ENCODE data around the gene HDDC2. TPM values are rescaled to one million over a fixed set of nuclear protein-coding genes. Genes with fewer than 3 reads are reported as not detected.

The HDDC2 gene
- polyA plus RNA-seq, 1 donor from 2014 or later = 75.2 TPM

DNA sequence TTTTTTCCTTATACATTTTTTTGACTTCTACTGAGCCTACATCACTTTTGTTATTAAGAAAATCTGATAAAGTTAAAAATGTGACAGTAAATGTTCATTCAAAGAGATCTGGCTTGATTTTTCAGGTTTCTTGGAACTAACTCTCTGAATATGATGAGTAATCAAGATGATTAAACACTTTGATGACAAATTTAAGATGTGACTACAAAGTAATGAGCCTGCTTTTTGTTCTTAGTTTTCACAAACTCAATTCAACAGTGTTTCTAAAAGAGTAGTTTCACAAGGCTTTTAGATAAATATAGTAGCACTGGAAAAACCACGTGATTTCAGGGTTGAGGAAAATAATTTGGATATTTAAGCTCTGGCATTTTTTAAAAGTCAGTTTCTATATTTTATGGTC lies 37.9 kb upstream of the HDDC2 start:
- Histone ChIP-seq H3K36me3 (ENCODE audit: insufficient read depth, low read length) (no peaks in the 10 kb centered on the region), H3K9me2 (ENCODE audit: insufficient read depth, low read length) (no peaks in the 10 kb centered on the region), H3K4me2 (ENCODE audit: low read length) (no peak overlapping the region), H4K20me1 (ENCODE audit: insufficient read depth) (no peaks in the 10 kb centered on the region), H3K79me2 (replicated peaks; ENCODE audit: insufficient read depth, low read length) (no peaks in the 10 kb centered on the region), H3F3A (ENCODE audit: insufficient read depth, low read length, poor library complexity, severe bottlenecking) (no peaks in the 10 kb centered on the region), H3K27me3 (ENCODE audit: insufficient read depth, low read depth, low read length) (no peaks in the 10 kb centered on the region), H3K9me3 (ENCODE audit: low read length) (no peaks in the 10 kb centered on the region), H3K27ac (ENCODE audit: low read length) (no peak overlapping the region), H3K9ac (ENCODE audit: low read length) (no peak overlapping the region), H2AFZ (ENCODE audit: low read depth, low read length) (no peak overlapping the region), H3K4me3 (ENCODE audit: low read length) (no peak overlapping the region)
- no peak for TF ChIP-seq EP300 (conservative IDR thresholded peaks at IDR 0.05; ENCODE audit: poor library complexity, severe bottlenecking)
- TF ChIP-seq TAF1 (IDR thresholded peaks at IDR 0.05; ENCODE audit: low read depth) = no peak
- TF ChIP-seq SMC3 (conservative IDR thresholded peaks at IDR 0.05; ENCODE audit: poor library complexity) = no peak
- TF ChIP-seq, protein P1, sequence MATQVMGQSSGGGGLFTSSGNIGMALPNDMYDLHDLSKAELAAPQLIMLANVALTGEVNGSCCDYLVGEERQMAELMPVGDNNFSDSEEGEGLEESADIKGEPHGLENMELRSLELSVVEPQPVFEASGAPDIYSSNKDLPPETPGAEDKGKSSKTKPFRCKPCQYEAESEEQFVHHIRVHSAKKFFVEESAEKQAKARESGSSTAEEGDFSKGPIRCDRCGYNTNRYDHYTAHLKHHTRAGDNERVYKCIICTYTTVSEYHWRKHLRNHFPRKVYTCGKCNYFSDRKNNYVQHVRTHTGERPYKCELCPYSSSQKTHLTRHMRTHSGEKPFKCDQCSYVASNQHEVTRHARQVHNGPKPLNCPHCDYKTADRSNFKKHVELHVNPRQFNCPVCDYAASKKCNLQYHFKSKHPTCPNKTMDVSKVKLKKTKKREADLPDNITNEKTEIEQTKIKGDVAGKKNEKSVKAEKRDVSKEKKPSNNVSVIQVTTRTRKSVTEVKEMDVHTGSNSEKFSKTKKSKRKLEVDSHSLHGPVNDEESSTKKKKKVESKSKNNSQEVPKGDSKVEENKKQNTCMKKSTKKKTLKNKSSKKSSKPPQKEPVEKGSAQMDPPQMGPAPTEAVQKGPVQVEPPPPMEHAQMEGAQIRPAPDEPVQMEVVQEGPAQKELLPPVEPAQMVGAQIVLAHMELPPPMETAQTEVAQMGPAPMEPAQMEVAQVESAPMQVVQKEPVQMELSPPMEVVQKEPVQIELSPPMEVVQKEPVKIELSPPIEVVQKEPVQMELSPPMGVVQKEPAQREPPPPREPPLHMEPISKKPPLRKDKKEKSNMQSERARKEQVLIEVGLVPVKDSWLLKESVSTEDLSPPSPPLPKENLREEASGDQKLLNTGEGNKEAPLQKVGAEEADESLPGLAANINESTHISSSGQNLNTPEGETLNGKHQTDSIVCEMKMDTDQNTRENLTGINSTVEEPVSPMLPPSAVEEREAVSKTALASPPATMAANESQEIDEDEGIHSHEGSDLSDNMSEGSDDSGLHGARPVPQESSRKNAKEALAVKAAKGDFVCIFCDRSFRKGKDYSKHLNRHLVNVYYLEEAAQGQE (IDR thresholded peaks at IDR 0.05; ENCODE audit: borderline replicate concordance) = no peak
- TF ChIP-seq RAD21 (conservative IDR thresholded peaks at IDR 0.05) = no peak
- no peak for TF ChIP-seq MXI1 (conservative IDR thresholded peaks at IDR 0.05; ENCODE audit: poor library complexity, severe bottlenecking)
- no peak for TF ChIP-seq POLR2AphosphoS5 (IDR thresholded peaks at IDR 0.05)
- TF ChIP-seq EZH2 (IDR thresholded peaks at IDR 0.05; ENCODE audit: borderline replicate concordance, insufficient read depth, low read length, poor library complexity, severe bottlenecking) = no peak
- TF ChIP-seq, protein P2, sequence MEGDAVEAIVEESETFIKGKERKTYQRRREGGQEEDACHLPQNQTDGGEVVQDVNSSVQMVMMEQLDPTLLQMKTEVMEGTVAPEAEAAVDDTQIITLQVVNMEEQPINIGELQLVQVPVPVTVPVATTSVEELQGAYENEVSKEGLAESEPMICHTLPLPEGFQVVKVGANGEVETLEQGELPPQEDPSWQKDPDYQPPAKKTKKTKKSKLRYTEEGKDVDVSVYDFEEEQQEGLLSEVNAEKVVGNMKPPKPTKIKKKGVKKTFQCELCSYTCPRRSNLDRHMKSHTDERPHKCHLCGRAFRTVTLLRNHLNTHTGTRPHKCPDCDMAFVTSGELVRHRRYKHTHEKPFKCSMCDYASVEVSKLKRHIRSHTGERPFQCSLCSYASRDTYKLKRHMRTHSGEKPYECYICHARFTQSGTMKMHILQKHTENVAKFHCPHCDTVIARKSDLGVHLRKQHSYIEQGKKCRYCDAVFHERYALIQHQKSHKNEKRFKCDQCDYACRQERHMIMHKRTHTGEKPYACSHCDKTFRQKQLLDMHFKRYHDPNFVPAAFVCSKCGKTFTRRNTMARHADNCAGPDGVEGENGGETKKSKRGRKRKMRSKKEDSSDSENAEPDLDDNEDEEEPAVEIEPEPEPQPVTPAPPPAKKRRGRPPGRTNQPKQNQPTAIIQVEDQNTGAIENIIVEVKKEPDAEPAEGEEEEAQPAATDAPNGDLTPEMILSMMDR (IDR thresholded peaks at IDR 0.05; ENCODE audit: poor library complexity, severe bottlenecking) = no peak

DNA sequence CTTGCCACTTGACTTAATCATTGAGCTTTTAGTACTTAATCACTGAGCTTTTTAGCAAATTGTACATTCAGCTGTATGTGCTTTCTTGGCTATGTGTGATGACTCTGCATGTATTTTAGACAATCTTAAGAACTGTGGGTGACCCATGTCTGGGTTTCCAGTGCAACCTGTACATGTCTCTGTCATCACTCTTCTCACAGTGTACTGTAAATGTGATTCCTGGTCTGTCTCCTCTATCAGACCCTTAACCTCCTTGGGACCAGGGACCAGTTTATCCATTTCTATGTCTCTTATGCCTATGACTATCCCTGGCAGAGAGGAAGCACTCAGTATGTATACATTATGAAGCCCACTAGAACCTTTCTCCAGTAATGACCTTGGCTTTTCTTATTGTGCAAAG lies 36.6 kb upstream of the HDDC2 start:
- H3K36me3 ChIP-seq (ENCODE audit: insufficient read depth, low read length) = no peaks in the 10 kb centered on the region
- H3K27ac ChIP-seq (ENCODE audit: low read length) = no peak overlapping the region
- no peaks in the 10 kb centered on the region for H3K9me2 ChIP-seq (ENCODE audit: insufficient read depth, low read length)
- H3K9me3 ChIP-seq (ENCODE audit: low read length) = no peaks in the 10 kb centered on the region
- no peak overlapping the region for H3K4me2 ChIP-seq (ENCODE audit: low read length)
- no peak overlapping the region for H2AFZ ChIP-seq (ENCODE audit: low read depth, low read length)
- H4K20me1 ChIP-seq (ENCODE audit: insufficient read depth) = no peaks in the 10 kb centered on the region
- no peaks in the 10 kb centered on the region for H3K27me3 ChIP-seq (ENCODE audit: insufficient read depth, low read depth, low read length)
- TF ChIP-seq EP300 (conservative IDR thresholded peaks at IDR 0.05; ENCODE audit: poor library complexity, severe bottlenecking) (no peak), TAF1 (IDR thresholded peaks at IDR 0.05; ENCODE audit: low read depth) (no peak), EZH2 (IDR thresholded peaks at IDR 0.05; ENCODE audit: borderline replicate concordance, insufficient read depth, low read length, poor library complexity, severe bottlenecking) (no peak), MXI1 (conservative IDR thresholded peaks at IDR 0.05; ENCODE audit: poor library complexity, severe bottlenecking) (no peak)
- H3K9ac ChIP-seq (ENCODE audit: low read length) = no peak overlapping the region
- H3K79me2 ChIP-seq (replicated peaks; ENCODE audit: insufficient read depth, low read length) = no peaks in the 10 kb centered on the region
- H3F3A ChIP-seq (ENCODE audit: insufficient read depth, low read length, poor library complexity, severe bottlenecking) = no peaks in the 10 kb centered on the region
- H3K4me3 ChIP-seq (ENCODE audit: low read length) = no peak overlapping the region
